Activated T-helper 1 cell treated with anti-CD3 and anti-CD28 coated beads, Interleukin-12 subunit alpha, Interleukin-12 subunit beta, Interleukin-2, Interleukin-4 antibody, amounts not matched to agents 30 ng/mL and 10 ng/mL and 1 ng/mL, durations not matched to agents 14 hours and 24 hours and 36 hours (primary cell): Measurements from ENCODE around the gene TBC1D19. TPM values are rescaled to one million over a fixed set of nuclear protein-coding genes. Genes with fewer than 3 reads are reported as not detected.
"Not testable (repeated sequence)": the region's sequence is repeated elsewhere in the genome, so short reads cannot be mapped to it uniquely, and the experiment has no call there.

Experiments used
- DNase-seq: peaks from one replicate; pipeline ENCODE4 v3.0.0; 2021; ENCODE audit warnings: low spot score
- H3K27ac Mint-ChIP-seq: one replicate; pipeline ENCODE4 v1.8.0; 2021; ENCODE audit warnings: mild to moderate bottlenecking, mixed read lengths
- H3K27me3 Mint-ChIP-seq: one replicate; pipeline ENCODE4 v1.8.0; 2022; ENCODE audit warnings: mild to moderate bottlenecking, moderate library complexity, mixed read lengths; ENCODE audit not compliant: insufficient read depth
- H3K36me3 Mint-ChIP-seq: one replicate; pipeline ENCODE4 v1.8.0; 2021; ENCODE audit warnings: low read depth, mixed read lengths
- H3K4me1 Mint-ChIP-seq: one replicate; pipeline ENCODE4 v1.8.0; 2021; ENCODE audit warnings: low read depth, mixed read lengths
- H3K4me3 Mint-ChIP-seq: one replicate; pipeline ENCODE4 v1.8.0; 2021; ENCODE audit warnings: mild to moderate bottlenecking, moderate library complexity, mixed read lengths
- H3K9me3 Mint-ChIP-seq: one replicate; pipeline ENCODE4 v1.8.0; 2021; ENCODE audit warnings: mixed read lengths
- intact Hi-C: fragments of 100-400 bp; cut with micrococcal nuclease; formaldehyde crosslinking; loops from one replicate; pipeline ENCODE4 v1.15.1; 2024
- total RNA-seq: library from RNA; stranded (reverse); gene quantifications from 2 replicates; pipeline ENCODE4 v1.2.3, GENCODE V29; 2022

Gene TBC1D19
- total RNA-seq, 1 donor from 2014 or later: 4.3 TPM

- Mint-ChIP-seq H3K27me3 (no peaks in the 10 kb centered on the region), H3K36me3 (peaks cover 2% of the 10 kb centered on the region), H3K4me1 (peaks cover 20% of the 10 kb centered on the region), H3K27ac (no peak overlapping the region), H3K4me3 (no peak overlapping the region), H3K9me3 (no peaks in the 10 kb centered on the region)
- intact Hi-C loops: no loop called here
- DNase-seq: no peak
Observed at GRCh38 chr4:26609868-26610267, 26.0 kb downstream of the TBC1D19 start.

GRCh38 chr4:26611372-26611771 lies 27.5 kb downstream of the TBC1D19 start:
- peaks cover 20% of the 10 kb centered on the region for H3K4me1 Mint-ChIP-seq
- intact Hi-C loops: no loop called here
- no peaks in the 10 kb centered on the region for H3K9me3 Mint-ChIP-seq
- no peak for DNase-seq
- H3K27me3 Mint-ChIP-seq: no peaks in the 10 kb centered on the region
- H3K27ac Mint-ChIP-seq: no peak overlapping the region
- no peak overlapping the region for H3K4me3 Mint-ChIP-seq
- H3K36me3 Mint-ChIP-seq: peaks cover 2% of the 10 kb centered on the region

GRCh38 chr4:26611885-26612284 lies 28.0 kb downstream of the TBC1D19 start:
- no peak overlapping the region for H3K4me3 Mint-ChIP-seq
- H3K27me3 Mint-ChIP-seq: no peaks in the 10 kb centered on the region
- intact Hi-C loops: no loop called here
- DNase-seq: no peak
- no peak overlapping the region for H3K27ac Mint-ChIP-seq
- H3K9me3 Mint-ChIP-seq: no peaks in the 10 kb centered on the region
- H3K4me1 Mint-ChIP-seq: peaks cover 20% of the 10 kb centered on the region
- H3K36me3 Mint-ChIP-seq: peaks cover 2% of the 10 kb centered on the region

- no peak overlapping the region for H3K27ac Mint-ChIP-seq
- intact Hi-C loops: no loop called here
- H3K36me3 Mint-ChIP-seq: peaks cover 2% of the 10 kb centered on the region
- no peak for DNase-seq
- no peaks in the 10 kb centered on the region for H3K9me3 Mint-ChIP-seq
- H3K4me1 Mint-ChIP-seq: peaks cover 20% of the 10 kb centered on the region
- no peak overlapping the region for H3K4me3 Mint-ChIP-seq
- no peaks in the 10 kb centered on the region for H3K27me3 Mint-ChIP-seq
Observed at GRCh38 chr4:26613237-26613636, 29.4 kb downstream of the TBC1D19 start.

- Mint-ChIP-seq H3K27ac (no peak overlapping the region), H3K4me1 (peaks cover 20% of the 10 kb centered on the region), H3K9me3 (no peaks in the 10 kb centered on the region), H3K36me3 (peaks cover 2% of the 10 kb centered on the region), H3K4me3 (no peak overlapping the region), H3K27me3 (no peaks in the 10 kb centered on the region)
- DNase-seq: no peak
- intact Hi-C loops: no loop called here
Observed at GRCh38 chr4:26613735-26614134, 29.9 kb downstream of the TBC1D19 start.

- Mint-ChIP-seq H3K9me3 (no peaks in the 10 kb centered on the region), H3K4me3 (no peak overlapping the region), H3K36me3 (no peaks in the 10 kb centered on the region), H3K4me1 (no peaks in the 10 kb centered on the region), H3K27me3 (no peaks in the 10 kb centered on the region), H3K27ac (no peak overlapping the region)
- no peak for DNase-seq
- intact Hi-C loops: no loop called here
Observed at GRCh38 chr4:26619784-26620183, 35.9 kb downstream of the TBC1D19 start.

GRCh38 chr4:26621366-26621765 lies 37.5 kb downstream of the TBC1D19 start:
- no peaks in the 10 kb centered on the region for H3K27me3 Mint-ChIP-seq
- no peaks in the 10 kb centered on the region for H3K4me1 Mint-ChIP-seq
- no peaks in the 10 kb centered on the region for H3K9me3 Mint-ChIP-seq
- intact Hi-C loops: no loop called here
- no peaks in the 10 kb centered on the region for H3K36me3 Mint-ChIP-seq
- H3K4me3 Mint-ChIP-seq: no peak overlapping the region
- H3K27ac Mint-ChIP-seq: no peak overlapping the region
- no peak for DNase-seq

GRCh38 chr4:26622913-26623312 lies 39.0 kb downstream of the TBC1D19 start:
- no peak overlapping the region for H3K4me3 Mint-ChIP-seq
- H3K36me3 Mint-ChIP-seq: no peaks in the 10 kb centered on the region
- no peaks in the 10 kb centered on the region for H3K27me3 Mint-ChIP-seq
- no peaks in the 10 kb centered on the region for H3K9me3 Mint-ChIP-seq
- no peak for DNase-seq
- intact Hi-C loops: no loop called here
- no peak overlapping the region for H3K27ac Mint-ChIP-seq
- H3K4me1 Mint-ChIP-seq: no peaks in the 10 kb centered on the region

- H3K27ac Mint-ChIP-seq, H3K27me3 Mint-ChIP-seq, H3K4me1 Mint-ChIP-seq, H3K36me3 Mint-ChIP-seq, DNase-seq, H3K4me3 Mint-ChIP-seq, intact Hi-C loops, H3K9me3 Mint-ChIP-seq: not testable (repeated sequence)
Observed at GRCh38 chr4:26626658-26627057, 42.8 kb downstream of the TBC1D19 start.

GRCh38 chr4:26632916-26633315 lies 49.0 kb downstream of the TBC1D19 start:
- DNase-seq: no peak
- peaks cover 1% of the 10 kb centered on the region for H3K36me3 Mint-ChIP-seq
- H3K27me3 Mint-ChIP-seq: no peaks in the 10 kb centered on the region
- no peak overlapping the region for H3K27ac Mint-ChIP-seq
- intact Hi-C loops: no loop called here
- H3K4me1 Mint-ChIP-seq: no peaks in the 10 kb centered on the region
- no peaks in the 10 kb centered on the region for H3K9me3 Mint-ChIP-seq
- no peak overlapping the region for H3K4me3 Mint-ChIP-seq

- DNase-seq: no peak
- Mint-ChIP-seq H3K4me1 (no peaks in the 10 kb centered on the region), H3K4me3 (no peak overlapping the region), H3K27ac (no peak overlapping the region), H3K36me3 (peaks cover 1% of the 10 kb centered on the region), H3K9me3 (no peaks in the 10 kb centered on the region), H3K27me3 (no peaks in the 10 kb centered on the region)
- intact Hi-C loops: no loop called here
Observed at GRCh38 chr4:26634237-26634636, 50.4 kb downstream of the TBC1D19 start.

GRCh38 chr4:26636458-26636857 lies 52.6 kb downstream of the TBC1D19 start:
- Mint-ChIP-seq H3K27me3 (no peaks in the 10 kb centered on the region), H3K27ac (no peak overlapping the region), H3K9me3 (no peaks in the 10 kb centered on the region), H3K4me1 (no peaks in the 10 kb centered on the region), H3K36me3 (peaks cover 4% of the 10 kb centered on the region), H3K4me3 (no peak overlapping the region)
- DNase-seq: no peak
- intact Hi-C loops: no loop called here

- DNase-seq, intact Hi-C loops, H3K4me1 Mint-ChIP-seq, H3K27me3 Mint-ChIP-seq, H3K9me3 Mint-ChIP-seq, H3K36me3 Mint-ChIP-seq, H3K27ac Mint-ChIP-seq, H3K4me3 Mint-ChIP-seq: not testable (repeated sequence)
Observed at GRCh38 chr4:26640639-26641038, 56.8 kb downstream of the TBC1D19 start.

GRCh38 chr4:26647523-26648224 lies 63.8 kb downstream of the TBC1D19 start:
- intact Hi-C loops: no loop called here
- no peaks in the 10 kb centered on the region for H3K36me3 Mint-ChIP-seq
- no peak overlapping the region for H3K4me3 Mint-ChIP-seq
- H3K4me1 Mint-ChIP-seq: no peaks in the 10 kb centered on the region
- H3K9me3 Mint-ChIP-seq: peaks cover under 1% of the 10 kb centered on the region
- H3K27me3 Mint-ChIP-seq: no peaks in the 10 kb centered on the region
- no peak for DNase-seq
- no peak overlapping the region for H3K27ac Mint-ChIP-seq
